Activated T-helper 1 cell treated with Interleukin-2 at 50 U/mL for 16 hours (primary cell): Measurements from ENCODE around the gene MPZ.
"Not testable (repeated sequence)": the region's sequence is repeated elsewhere in the genome, so short reads cannot be mapped to it uniquely, and the experiment has no call there.

Source experiments
- DNase-seq: peaks from one replicate; pipeline ENCODE4 v3.0.0-alpha.2; 2020; ENCODE audit warnings: low read depth

Gene MPZ

DNA sequence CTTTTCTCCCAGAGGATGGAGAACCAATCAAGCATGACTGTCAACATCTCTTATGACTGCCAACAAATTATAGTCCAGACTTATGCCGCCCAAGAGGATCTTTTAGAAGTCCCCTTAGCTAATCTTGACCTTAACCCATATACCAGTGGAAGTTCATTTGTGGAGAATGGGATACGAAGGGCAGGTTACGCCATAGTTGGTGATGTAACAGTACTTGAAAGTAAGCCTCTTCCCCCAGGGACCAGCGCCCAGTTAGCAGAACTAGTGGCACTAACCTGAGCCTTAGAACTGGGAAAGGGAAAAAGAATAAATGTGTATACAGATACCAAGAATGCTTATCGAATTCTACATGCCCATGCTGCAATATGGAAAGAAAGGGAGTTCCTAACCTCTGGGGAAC, 54.5 kb downstream of the MPZ start:
- DNase-seq, result not testable (repeated sequence)
